ENCODE results near the gene NKD1.

The NKD1 gene

GRCh38 chr16:50602531-50603205, 54.5 kb downstream of the NKD1 start:
- FAIRE-seq: no peak

DNA sequence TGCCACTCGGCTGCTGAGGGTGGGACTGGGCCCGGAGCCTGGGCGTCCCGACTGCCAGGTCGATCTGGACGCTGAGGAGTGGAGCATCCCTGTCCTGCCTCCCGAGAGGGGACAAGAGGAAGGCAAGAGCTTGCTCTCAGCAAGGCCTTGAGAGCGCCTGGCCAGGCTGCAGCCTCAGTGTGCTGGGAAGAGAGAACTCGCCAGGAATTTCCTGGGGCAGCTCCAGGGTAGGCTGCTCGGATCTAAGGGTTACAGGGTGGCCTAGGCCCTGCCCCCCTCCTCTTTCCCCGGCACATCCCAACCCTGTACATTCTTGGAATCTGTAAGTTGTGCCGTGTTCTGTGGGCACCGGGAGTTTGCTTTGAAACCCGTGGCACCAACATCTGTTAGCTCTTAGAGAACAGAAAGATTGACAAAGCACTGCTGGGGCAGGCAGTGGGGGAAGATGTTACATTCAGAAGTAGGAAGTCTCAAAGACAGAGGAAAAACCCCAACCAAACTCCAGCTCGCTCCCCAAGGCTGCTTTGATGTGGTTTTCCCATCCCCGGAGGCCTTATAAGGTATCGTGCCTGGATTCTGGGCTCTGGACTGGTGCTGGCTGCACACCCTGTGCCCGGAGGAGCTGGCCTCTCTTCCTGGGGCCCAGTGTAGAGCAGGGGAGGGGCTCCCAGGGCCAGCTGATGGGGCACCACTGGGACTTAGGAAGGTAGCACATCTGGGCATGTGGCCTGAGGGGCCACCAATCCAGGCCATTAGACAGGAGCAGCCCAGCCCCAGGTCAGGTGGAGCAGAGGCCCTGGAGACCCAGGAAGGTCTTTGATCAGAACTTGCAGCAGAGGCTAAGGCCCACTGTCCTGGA, 55.2 kb downstream of the NKD1 start:
- no peak for FAIRE-seq

DNA sequence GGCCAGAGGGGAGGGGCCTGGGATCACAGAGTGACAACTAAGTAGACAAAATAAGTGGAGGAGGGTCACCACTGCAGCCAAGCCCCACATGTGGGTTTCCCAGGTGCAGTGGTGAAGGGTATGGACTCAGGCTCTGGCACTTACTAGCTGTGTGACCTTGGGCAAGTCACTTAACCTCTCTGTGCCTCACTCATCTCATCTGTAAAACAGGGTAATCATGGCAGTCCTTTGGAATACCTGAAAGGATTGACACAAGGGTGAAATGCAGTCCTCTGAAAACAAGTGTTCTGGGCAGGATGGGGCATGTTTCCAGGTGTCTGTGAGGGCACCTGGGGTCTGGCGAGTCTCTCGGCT, 55.8 kb downstream of the NKD1 start:
- FAIRE-seq: no peak

- no peak for FAIRE-seq
Measured at GRCh38 chr16:50604610-50605009, 56.4 kb downstream of the NKD1 start.

DNA sequence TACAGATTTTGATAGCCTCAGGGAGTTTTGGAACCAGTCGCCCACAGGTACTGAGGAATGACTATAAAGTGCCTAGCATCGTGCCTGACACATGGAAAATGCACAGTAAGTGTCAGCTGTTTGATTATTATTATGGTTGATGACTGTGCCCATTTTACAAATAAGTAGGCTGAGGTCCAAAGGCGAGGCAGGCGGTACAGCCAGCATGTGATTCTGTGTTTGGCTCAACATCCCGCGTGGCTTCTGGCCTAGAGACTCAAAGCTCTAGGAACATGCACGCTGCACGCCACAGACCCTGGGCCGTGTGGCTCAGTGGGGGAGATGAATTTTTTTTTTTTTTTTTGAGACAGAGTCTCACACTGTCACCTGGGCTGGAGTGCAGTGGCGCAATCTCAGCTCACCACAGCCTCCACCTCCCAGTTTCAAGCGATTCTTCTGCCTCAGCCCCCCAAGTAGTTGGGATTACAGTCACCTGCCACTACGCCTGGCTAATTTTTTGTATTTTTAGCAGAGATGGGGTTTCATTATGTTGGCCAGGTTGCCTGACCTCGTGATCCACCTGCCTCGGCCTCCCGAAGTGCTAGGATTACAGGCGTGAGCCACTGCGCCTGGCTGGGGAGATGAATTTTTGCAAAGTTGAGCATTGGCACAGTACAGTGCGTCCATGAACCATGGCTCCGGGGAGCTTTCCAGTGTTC, 57.7 kb downstream of the NKD1 start:
- no peak for FAIRE-seq

- FAIRE-seq: no peak
Measured at GRCh38 chr16:50606431-50607050, 58.3 kb downstream of the NKD1 start.

DNA sequence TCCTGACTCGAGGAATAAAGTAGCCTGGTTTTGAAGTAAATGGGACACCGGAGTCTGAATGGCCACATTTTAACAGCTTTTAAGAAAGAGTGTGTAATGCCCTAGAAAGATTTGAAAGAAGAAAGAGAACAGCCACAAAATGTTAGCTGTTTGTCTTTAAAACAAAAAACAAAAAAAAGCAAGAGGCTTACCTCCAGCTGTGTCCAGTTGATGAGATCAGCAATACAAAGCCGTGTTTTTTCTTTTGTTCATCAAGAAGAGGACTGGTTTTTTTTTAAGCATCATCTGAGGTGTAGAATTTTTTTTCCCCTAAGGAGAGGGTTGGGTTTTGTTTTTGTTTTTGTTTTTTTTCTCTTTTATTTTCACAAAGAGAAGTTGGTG, 58.8 kb downstream of the NKD1 start:
- no peak for FAIRE-seq

GRCh38 chr16:50607447-50607846, 59.3 kb downstream of the NKD1 start:
- no peak for FAIRE-seq

DNA sequence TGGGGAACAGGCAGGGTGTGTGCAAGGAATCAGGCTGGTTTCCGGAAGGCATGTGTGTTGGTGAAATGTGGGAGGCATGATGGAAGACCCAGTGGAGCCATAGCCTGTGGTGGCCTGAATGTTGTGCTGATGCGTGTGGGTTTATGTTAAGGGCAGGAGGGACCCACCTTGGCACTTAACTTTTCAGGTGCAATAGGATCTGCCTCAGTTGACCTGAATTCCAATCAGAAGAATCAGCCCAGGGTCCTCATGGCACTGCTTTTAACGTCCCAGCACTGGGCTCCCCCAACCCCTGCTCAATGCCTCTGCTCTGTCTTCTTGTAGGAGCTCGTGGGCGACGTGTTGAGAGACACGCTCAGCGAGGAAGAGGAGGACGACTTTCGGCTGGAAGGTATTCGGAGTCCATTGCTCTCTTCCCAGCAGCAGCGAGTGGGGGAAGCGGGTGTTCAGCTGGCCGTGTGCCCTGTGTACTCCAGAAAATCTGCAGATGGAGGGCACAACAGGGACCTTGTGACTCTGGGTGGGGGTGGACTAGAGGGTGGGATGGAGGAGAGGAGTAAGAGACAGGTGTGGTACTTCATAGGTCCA, 59.9 kb downstream of the NKD1 start:
- FAIRE-seq: no peak

DNA sequence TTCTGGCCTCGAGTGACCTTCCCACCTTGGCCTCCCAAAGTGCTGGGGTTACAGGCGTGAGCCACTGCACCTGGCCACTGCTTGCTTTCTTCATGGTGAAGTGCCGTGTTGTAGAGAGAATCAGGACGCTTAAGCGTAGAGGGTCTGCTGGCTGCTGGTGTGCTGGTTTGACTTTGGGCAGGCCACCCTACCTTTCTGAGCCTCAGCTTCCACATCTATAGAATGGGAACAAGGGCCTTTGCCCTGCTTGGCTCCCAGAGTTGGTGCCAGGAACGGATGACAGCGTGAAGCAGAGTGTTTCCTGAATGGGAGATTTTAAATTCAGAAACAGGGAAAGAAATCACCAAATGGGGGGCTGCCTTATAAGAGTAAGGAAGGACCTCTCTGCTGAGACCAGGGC, 60.9 kb downstream of the NKD1 start:
- FAIRE-seq: no peak

GRCh38 chr16:50609471-50609870, 61.3 kb downstream of the NKD1 start:
- FAIRE-seq: peak; percentile 60

GRCh38 chr16:50610331-50611262, 62.4 kb downstream of the NKD1 start:
- FAIRE-seq: no peak

- no peak for FAIRE-seq
Measured at GRCh38 chr16:50611332-50611934, 63.2 kb downstream of the NKD1 start.

- FAIRE-seq: no peak
Measured at GRCh38 chr16:50611995-50612848, 64.0 kb downstream of the NKD1 start.

- FAIRE-seq: no peak
Measured at GRCh38 chr16:50612849-50613198, 64.6 kb downstream of the NKD1 start.

DNA sequence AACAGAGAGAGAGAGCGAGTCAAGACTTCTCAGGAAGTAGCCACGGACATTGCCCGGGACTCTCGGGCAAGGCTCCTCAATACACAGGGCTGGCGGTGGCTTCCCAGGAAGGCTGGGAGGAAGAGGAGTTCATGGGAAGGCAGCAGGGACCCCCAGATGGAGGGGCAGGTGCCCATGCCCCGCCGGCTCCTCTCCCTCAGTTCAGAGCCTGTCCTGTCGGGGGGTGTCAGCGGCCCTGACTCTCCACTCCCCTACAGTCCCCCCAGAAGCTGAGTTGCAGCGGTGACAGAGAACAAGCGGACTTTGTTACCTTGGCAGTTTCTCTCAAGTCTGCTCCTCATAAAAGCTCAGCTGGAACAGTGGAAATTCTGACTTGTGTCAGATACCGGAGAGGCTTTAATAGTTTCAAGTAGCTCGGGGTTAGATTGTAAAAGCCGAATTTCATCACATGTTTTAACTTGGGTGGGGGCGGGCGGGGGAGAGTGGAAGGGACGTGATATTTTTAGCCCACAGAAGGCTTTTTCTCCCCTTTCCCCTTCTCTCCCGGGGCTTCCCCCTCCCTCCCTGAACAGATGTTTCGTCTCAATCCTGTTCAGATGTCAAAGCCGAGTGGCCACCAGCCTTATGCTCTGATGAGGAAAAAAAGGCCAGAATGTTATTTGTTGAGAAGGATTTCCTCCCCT, 65.2 kb downstream of the NKD1 start:
- FAIRE-seq: no peak

- FAIRE-seq: no peak
Measured at GRCh38 chr16:50613964-50614474, 65.8 kb downstream of the NKD1 start.

GRCh38 chr16:50614955-50615724, 66.9 kb downstream of the NKD1 start:
- no peak for FAIRE-seq

- no peak for FAIRE-seq
Measured at GRCh38 chr16:50615891-50616290, 67.7 kb downstream of the NKD1 start.
